ENCODE results near the gene C18orf32. TPM values are rescaled to one million over a fixed set of nuclear protein-coding genes. Genes with fewer than 3 reads are reported as not detected.

The C18orf32 gene
- total RNA-seq, 6 donors from 2014 or later: 17.8 to 68.8 (median 56.5) TPM

DNA sequence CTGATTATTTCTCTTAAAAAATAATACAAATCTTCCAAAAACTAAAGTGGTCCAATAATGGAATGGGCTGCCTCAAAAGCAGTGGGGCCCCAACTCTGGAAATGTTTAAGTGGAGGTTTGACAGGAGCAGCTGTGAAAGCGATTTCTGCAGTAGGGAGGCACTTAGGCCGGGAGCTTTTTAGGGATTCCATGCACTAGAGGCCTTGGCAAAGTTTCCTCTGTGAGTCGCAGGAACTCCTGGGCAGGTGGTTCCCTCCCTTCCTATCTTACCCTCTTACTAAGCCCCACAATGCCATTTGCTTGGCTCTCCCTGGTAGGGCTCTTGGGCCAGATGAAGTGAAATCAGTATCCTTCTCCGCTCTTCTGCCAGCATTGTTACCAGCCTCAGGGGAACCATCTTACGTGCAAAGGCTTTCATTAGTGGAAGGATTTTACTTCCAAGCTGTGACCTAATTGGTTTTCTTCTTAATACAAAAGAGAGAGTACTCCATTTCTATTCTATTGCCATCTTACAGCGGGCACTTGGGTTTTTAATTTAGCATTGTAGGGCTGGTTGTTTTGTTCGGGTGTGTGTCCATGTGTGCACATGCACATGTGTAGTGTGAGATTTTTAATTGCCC is 34.3 kb upstream of the C18orf32 start:
- no peak for ATAC-seq (ENCODE audit: low FRiP score in 2 of 2)
- no peak overlapping the region for H3K4me3 ChIP-seq
- no peaks in the 10 kb centered on the region for H3K4me1 ChIP-seq
- no peaks in the 10 kb centered on the region for H3K36me3 ChIP-seq
- no peak for DNase-seq
- no peak overlapping the region for H3K27ac ChIP-seq
- H3K9me3 ChIP-seq: no peaks in the 10 kb centered on the region
- no peaks in the 10 kb centered on the region for H3K27me3 ChIP-seq
- 89 to 90% methylated on average over 7 of the region's 7 CpGs for WGBS, 2 donors
- no peak for TF ChIP-seq EP300 (IDR thresholded peaks at IDR 0.05)
- TF ChIP-seq, protein P1, sequence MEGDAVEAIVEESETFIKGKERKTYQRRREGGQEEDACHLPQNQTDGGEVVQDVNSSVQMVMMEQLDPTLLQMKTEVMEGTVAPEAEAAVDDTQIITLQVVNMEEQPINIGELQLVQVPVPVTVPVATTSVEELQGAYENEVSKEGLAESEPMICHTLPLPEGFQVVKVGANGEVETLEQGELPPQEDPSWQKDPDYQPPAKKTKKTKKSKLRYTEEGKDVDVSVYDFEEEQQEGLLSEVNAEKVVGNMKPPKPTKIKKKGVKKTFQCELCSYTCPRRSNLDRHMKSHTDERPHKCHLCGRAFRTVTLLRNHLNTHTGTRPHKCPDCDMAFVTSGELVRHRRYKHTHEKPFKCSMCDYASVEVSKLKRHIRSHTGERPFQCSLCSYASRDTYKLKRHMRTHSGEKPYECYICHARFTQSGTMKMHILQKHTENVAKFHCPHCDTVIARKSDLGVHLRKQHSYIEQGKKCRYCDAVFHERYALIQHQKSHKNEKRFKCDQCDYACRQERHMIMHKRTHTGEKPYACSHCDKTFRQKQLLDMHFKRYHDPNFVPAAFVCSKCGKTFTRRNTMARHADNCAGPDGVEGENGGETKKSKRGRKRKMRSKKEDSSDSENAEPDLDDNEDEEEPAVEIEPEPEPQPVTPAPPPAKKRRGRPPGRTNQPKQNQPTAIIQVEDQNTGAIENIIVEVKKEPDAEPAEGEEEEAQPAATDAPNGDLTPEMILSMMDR (IDR thresholded peaks at IDR 0.05): no peak
- TF ChIP-seq POLR2A (IDR thresholded peaks at IDR 0.05): no peak
- TF ChIP-seq POLR2AphosphoS5 (IDR thresholded peaks at IDR 0.05): no peak

DNA sequence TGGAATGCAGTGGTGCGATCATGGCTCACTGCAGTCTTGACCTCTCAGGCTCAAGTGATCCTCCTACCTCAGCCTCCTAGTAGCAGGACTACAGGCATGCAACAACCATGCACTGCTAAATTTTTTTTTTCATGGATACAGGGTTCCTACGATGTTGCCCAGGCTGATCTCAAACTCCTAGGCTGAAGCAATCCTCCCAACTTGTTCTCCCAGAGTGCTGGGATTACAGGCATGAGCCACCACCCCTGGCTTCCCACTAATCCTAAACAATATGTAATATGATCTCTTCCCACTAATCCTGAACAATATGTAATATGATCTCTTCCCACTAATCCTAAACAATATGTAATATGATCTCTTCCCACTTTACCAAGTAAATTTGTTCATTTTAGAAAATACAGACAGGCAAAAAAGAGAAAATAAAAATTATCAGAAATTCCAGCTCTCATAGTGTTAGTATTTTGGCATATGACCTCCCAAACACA is 33.7 kb upstream of the C18orf32 start:
- WGBS, 2 donors: 87 to 90% methylated on average over 2 of the region's 2 CpGs
- no peak for TF ChIP-seq POLR2A (IDR thresholded peaks at IDR 0.05)
- TF ChIP-seq POLR2AphosphoS5 (IDR thresholded peaks at IDR 0.05): no peak
- no peak for TF ChIP-seq EP300 (IDR thresholded peaks at IDR 0.05)
- TF ChIP-seq, protein P1 (IDR thresholded peaks at IDR 0.05): no peak
- no peak for DNase-seq
- H3K36me3 ChIP-seq: no peaks in the 10 kb centered on the region
- ATAC-seq (ENCODE audit: low FRiP score in 2 of 2): no peak
- no peaks in the 10 kb centered on the region for H3K4me1 ChIP-seq
- H3K9me3 ChIP-seq: no peaks in the 10 kb centered on the region
- H3K27ac ChIP-seq: no peak overlapping the region
- no peak overlapping the region for H3K4me3 ChIP-seq
- H3K27me3 ChIP-seq: no peaks in the 10 kb centered on the region

DNA sequence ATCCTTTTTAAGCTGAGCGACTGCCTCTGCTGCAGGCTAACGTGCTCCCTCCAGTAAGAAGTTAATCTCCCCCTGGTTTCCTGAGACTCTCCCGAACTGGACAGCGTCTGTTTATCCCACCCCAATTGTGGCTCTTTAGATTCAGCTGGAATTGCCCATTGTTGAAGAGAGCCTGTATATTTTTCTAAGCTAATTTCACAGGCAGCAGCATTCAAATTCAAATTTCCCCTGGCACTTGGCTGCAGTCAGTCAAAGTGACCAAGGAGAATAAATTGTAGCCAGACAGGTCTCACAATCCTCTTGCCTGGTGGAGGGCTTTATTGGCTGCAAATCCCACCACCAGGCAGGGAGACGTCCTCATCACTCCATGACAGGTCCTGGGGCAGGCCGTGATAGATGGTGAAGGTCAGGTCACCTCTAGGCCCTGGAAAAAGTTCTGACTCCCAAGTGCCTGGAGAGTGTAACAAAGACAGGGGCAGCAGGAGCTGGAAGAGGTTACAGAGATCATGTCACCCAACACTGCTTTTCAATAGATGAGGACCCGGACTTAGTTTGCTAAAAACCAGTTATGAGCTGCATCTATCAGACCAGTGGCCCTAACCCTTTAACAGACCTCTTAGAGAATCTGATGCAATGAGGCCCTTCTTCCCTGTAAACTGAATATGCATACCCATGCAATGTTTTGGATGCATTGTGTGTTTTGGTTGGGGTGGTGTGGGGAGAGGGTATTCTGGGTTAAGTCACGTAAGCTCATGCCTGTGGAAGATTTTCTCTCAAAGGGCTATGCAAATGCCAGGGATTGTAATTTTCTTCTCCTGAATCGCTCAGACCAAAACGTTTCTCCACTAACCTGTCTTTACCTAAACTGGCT is 32.3 kb upstream of the C18orf32 start:
- Histone ChIP-seq H3K4me3 (no peak overlapping the region), H3K4me1 (no peaks in the 10 kb centered on the region), H3K36me3 (no peaks in the 10 kb centered on the region), H3K27ac (no peak overlapping the region), H3K27me3 (no peaks in the 10 kb centered on the region), H3K9me3 (no peaks in the 10 kb centered on the region)
- TF ChIP-seq POLR2AphosphoS5 (IDR thresholded peaks at IDR 0.05) (no peak), POLR2A (IDR thresholded peaks at IDR 0.05) (no peak), EP300 (IDR thresholded peaks at IDR 0.05) (no peak)
- TF ChIP-seq, protein P1 (IDR thresholded peaks at IDR 0.05): no peak
- no peak for ATAC-seq (ENCODE audit: low FRiP score in 2 of 2)
- WGBS, 2 donors: 84 to 86% methylated on average over 8 to 10 of the region's 10 CpGs
- no peak for DNase-seq

DNA sequence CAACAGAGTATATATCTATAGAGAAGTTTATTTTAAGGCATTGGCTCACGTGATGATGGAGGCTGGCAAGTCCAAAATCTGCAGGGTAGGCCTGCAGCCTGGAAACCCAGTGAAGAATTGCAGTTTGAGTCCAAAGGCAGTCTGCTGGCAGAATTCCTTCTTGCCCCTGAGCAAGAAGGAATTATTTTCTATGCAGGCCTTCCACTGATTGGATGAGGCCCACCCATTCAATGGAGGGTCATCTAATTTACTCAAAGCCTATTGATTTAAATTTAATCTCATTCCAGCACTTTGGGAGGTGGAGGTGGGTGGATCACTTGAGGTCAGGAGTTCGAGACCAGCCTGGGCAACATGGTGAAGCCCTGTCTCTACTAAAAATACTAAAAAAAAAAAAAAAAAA is 30.4 kb upstream of the C18orf32 start:
- 87 to 97% methylated on average over 2 of the region's 2 CpGs for WGBS, 2 donors

More for the DNA sequence above, 30.4 kb upstream of the C18orf32 start:
- H3K9me3 ChIP-seq: no peaks in the 10 kb centered on the region
- H3K27ac ChIP-seq: no peak overlapping the region
- H3K4me3 ChIP-seq: no peak overlapping the region
- ATAC-seq (ENCODE audit: low FRiP score in 2 of 2) (no peak), DNase-seq (no peak)
- TF ChIP-seq POLR2A (IDR thresholded peaks at IDR 0.05) (no peak), EP300 (IDR thresholded peaks at IDR 0.05) (no peak), POLR2AphosphoS5 (IDR thresholded peaks at IDR 0.05) (no peak)
- TF ChIP-seq, protein P1 (IDR thresholded peaks at IDR 0.05): no peak
- H3K36me3 ChIP-seq: no peaks in the 10 kb centered on the region
- no peaks in the 10 kb centered on the region for H3K4me1 ChIP-seq
- H3K27me3 ChIP-seq: no peaks in the 10 kb centered on the region

Data from upper lobe of left lung (tissue), 6 donors.